ENCODE data around the gene SGPP2.
"Not testable (repeated sequence)": the region's sequence is repeated elsewhere in the genome, so short reads cannot be mapped to it uniquely, and the experiment has no call there.

Gene SGPP2

DNA sequence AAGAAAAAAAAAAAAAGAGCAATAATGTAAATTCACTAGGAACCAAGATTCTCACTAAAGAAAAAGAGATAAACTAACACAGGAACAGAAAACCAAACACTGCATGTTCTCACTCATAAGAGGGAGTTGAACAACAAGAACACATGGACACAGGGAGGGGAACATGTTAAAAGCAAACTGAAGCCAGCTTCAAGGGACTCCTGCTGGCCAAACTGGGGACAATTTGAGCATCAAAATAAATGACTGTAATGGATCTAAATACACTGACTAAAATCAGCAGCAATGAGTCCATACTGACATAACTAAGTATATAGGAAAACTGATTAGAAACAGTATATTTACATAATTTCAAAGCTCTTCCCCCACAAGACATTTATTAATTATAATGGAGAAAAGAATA lies 158.6 kb downstream of the SGPP2 start:
- ATAC-seq = no peak

DNA sequence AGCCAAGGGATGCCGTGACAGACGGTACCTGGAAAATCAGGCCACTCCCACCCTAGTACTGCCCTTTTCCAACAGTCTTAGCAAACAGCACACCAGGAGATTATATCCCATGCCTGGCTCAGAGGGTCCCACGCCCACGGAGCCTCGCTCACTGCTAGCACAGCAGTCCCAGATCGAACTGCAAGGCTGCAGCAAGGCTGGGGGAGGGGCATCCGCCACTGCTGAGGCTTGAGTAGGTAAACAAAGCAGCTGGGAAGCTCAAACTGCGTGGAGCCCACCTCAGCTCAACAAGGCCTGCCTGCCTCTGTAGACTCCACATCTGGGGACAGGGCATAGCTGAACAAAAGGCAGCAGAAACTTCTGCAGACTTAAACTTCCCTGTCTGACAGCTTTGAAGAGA lies 160.2 kb downstream of the SGPP2 start:
- ATAC-seq = not testable (repeated sequence)

DNA sequence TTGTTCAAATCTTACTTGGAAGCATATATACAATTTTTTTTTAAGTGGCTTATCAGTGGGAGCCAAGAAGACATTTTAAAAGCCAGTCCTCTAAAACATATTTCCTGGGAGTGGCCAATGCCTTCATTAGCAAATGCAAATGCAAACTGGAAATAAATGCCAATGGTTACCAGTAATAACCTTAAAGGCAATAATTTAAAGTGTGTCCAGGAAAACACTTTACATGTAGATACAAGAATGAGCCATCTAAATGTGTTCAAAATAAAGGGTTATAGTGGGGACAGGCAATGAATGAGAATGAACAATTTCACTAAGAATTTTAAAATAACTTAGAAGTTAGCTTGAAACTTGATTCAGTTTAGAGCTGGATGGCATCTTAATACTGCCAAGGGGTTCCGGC lies 167.3 kb downstream of the SGPP2 start:
- no peak for ATAC-seq

DNA sequence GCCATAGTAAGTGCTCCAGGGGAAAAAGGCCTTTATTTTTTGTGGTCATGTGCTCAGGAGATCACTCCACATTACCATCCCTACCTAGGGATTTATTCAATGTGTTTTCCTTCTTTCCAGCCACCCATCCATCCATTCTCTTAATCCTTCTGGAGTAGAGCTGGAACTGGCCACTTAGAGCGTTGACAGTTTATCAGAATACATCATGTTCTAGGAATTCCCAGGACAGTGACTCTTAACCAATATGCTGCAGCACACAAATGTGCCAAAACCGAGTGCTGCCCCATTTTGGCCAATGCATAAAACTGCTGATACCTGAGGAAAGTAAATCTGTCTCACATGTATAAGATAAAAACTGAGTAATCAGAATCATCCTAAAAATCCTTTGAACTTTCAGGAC lies 167.8 kb downstream of the SGPP2 start:
- ATAC-seq = no peak

DNA sequence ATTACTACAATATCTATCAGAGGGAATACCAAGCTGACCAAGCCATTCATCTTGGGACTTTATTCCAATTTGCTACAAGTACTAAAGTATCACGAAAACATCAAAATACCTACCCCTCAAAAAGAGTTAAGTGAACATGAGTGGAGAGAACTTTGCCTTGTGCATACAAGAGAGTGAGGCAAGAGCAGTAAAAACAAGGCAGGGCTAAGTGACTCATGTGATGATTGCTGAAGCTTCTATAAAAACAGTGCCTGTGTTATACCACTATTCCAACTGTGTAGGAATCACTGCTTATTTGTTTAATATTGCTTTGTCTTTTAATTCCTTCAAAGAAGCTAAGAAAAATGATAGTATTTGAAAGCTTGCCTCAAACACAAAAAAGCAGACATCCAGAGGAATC lies 170.3 kb downstream of the SGPP2 start:
- ATAC-seq = no peak

DNA sequence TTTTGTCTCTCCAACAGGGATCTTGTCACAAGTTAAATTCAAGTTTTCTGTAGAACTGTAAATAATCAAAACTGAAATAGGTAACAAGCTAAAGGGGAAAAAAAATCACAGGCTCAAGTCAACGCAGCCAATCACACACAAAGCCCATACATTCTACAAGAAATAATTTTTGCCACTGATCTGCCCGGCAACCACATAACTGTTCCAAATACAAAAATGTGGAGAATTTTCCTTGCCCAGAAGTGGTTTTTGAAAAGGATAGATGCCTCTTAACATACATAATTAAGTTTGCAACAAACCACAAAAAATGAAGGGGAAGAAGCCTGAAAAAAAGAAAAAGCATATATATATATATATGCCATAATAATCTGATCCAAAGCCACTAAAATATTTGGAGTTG lies 171.2 kb downstream of the SGPP2 start:
- no peak for ATAC-seq

DNA sequence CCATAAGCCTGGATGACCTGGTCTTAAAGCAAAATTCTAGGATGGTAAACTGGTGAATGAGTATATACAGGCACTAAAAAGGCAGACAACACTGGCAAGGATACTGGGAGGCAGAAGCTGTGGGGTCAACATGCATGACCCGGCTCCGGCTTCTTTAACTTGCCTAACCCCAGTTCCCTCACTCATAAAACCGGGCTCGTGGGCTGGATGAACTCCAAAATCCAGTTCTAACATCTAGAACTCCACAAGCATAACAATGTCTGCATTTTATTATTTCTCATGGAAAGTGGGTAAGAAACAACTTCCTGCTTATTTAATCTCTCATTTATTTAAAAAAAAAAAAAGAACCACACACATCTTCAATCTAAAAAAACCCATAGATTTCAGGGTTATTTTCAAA lies 174.3 kb downstream of the SGPP2 start:
- ATAC-seq = no peak

DNA sequence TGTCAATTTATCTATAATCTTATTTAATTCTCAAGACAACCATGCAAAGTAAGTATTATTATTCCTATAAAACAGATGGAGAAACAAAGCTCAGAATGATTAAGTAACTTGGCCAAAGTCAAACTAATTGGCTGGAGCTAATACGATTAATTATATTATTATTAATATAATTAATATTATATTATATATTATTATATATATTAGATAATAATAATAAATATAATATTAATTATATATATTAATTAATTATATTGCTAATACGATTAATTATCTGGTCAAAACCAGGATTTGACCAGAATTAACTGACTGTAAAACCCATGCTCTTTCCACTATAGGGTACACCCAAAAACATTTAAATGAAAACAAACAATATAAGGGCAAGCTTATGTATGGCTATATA lies 179.2 kb downstream of the SGPP2 start:
- ATAC-seq = no peak

DNA sequence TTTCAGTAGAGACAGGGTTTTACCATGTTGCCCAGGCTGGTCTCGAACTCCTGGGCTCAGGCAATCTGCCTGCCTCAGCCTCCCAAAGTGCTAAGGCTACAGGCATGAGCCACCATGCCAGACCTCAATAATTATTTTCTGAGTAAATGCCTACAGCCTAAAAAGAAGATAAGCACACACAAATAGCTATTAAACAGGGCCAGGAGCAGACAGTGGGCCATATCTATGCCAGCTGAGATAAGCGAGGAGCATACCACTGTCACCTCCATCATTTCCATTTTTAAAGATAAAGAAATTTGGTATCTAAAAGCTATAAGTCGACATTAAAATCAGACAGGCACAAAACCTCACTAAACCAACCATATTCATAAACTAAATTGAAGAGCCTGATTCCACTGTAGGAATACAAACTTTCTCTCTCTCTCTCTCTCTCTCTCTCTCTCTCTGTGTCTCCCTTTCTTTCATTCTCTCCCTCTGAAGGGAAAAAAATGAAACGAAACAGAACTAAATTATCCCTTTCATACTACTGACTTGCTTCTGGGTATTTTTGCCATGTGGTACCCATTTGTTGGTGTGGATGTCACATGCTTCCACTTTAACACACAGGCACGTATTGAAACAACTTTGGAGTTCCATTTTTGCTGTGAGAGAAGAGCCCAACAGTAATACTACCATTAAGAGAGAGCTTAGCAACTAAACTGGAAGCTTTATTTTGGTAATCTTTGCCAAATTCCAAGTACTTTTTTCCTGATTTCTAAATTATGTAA lies 180.6 kb downstream of the SGPP2 start:
- ATAC-seq = no peak

DNA sequence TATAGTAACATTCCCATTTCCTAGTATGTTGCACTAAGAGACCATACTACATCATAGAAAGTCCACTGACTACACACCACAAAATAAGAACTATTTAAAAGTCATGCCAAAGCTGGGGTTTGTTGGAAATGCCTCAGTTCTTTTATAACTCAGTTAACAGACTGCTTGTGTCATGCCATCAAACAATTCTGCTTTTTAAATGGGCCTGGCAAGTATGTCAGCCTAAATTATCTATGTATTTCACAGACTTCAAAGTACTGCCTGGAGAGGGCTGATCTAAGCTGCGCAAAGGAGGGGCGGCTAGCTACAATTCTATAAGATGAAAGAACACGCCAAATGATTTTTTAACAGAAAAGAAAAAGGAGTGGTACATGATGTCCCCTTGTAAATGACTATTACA lies 182.0 kb downstream of the SGPP2 start:
- ATAC-seq = no peak

DNA sequence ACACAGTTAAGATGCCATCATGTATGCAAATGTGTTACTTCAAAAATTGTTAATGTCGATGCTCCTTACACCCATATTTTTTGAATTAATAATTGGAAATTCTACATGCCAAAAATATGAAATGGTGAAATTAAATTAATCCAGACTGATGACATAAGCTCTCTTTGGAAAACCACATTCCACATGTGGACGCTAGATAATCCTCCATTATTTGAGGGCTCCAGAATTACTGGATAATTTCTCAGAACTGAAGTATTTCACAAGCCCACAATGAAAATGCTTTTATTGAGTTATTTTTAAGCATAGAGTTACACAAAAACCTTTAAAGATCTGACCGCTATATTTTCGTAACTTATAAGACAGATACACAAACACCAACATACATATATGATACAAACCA lies 183.7 kb downstream of the SGPP2 start:
- ATAC-seq = no peak

DNA sequence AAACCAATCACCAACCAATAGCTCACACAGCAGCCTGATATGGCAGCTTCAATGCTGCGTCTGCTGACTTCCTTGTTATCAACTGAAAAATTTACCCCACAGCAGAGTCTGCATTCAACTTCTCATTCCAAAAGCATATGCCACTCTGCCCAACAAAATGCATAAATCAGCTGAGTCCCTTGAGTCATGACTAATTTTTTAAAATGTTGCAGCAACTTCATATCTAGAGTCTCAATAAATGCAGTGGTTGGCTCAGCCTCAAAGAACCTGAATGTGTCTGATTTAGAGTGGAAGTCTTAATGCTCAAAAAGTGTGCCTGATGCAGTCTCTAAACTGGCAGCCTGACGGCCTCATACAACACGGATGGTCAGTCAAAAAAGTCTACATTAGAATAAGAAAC lies 185.0 kb downstream of the SGPP2 start:
- ATAC-seq = no peak
